ENCODE data around the gene TOMM22.

TOMM22 gene

GRCh38 chr22:38649841-38650522, 31.8 kb upstream of the TOMM22 start:
- H3K27ac ChIP-seq: no peak overlapping the region
- TF ChIP-seq ZFX (IDR thresholded peaks at IDR 0.05): no peak
- TF ChIP-seq, protein P1, sequence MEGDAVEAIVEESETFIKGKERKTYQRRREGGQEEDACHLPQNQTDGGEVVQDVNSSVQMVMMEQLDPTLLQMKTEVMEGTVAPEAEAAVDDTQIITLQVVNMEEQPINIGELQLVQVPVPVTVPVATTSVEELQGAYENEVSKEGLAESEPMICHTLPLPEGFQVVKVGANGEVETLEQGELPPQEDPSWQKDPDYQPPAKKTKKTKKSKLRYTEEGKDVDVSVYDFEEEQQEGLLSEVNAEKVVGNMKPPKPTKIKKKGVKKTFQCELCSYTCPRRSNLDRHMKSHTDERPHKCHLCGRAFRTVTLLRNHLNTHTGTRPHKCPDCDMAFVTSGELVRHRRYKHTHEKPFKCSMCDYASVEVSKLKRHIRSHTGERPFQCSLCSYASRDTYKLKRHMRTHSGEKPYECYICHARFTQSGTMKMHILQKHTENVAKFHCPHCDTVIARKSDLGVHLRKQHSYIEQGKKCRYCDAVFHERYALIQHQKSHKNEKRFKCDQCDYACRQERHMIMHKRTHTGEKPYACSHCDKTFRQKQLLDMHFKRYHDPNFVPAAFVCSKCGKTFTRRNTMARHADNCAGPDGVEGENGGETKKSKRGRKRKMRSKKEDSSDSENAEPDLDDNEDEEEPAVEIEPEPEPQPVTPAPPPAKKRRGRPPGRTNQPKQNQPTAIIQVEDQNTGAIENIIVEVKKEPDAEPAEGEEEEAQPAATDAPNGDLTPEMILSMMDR (conservative IDR thresholded peaks at IDR 0.05): no peak

DNA sequence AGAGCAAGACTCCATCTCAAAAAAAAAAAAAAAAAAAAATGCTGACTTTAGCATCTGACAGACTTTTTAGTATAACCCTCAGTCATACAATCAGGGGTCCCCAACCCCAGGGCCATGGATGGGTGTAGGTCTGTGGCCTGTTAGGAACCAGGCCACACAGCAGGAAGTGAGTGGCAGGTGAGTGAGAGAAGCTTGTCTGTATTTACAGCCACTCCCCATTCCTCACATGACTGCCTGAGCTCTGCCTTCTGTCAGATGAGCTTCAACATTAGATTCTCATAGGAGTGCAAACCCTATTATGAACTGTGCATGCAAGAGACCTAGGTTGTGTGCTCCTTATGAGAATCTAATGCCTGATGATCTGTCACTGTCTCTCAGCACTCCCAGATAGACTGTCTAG, 28.9 kb upstream of the TOMM22 start:
- no peak for TF ChIP-seq ZFX (IDR thresholded peaks at IDR 0.05)
- TF ChIP-seq, protein P1 (conservative IDR thresholded peaks at IDR 0.05): no peak
- no peak overlapping the region for H3K27ac ChIP-seq

DNA sequence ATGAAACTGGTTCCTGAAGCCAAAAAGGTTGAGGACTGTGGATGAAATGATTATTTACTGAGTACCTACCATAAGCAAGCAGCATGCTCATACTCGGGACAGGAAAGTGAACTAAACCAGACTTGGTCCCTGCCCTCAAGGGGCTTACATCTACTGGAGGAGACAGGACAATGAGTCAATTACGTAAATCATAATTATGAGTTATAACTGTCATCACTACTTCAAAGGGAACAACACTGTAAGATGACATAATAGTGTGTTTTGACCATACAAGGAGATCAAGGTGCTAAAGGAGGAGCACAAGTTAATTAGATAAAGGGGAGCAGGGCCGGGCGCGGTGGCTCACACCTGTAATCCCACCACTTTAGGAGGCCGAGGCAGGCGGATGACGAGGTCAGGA, 28.0 kb upstream of the TOMM22 start:
- TF ChIP-seq, protein P1 (conservative IDR thresholded peaks at IDR 0.05): no peak
- TF ChIP-seq ZFX (IDR thresholded peaks at IDR 0.05): no peak
- H3K27ac ChIP-seq: no peak overlapping the region

DNA sequence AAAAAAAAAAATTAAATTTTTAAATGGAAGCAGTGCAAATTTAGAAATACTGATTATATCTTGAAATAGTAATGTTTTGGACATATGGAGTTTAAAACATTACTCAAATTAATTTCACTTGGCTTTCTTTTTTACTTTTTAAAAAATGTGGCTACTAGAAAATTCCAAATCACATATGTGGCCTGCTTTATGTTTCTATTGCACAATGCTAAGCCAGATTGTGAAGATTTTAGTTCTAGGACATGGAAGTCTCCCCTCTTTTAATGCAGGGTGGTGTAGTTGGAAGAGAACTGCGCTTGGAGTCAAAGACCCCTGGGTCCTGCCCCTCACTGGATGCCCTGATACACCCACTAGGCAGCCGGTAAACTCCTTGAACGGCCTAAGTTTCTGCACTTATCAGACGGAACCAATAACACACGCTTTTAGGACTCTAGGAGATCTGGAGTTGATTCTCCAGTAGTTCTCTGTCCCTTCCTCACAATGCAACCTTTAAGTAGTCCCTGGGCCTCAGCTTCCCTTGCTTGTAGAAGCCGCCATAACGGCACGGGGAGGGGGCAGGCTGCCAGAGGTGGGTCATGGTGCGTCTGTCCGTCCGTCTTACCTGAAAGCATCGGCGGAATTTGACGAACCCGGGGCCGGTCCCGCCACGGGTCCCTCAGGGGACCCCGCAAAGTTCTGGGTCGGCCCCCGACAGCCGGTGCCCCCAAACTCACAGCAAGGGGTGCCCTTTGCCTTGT, 26.1 kb upstream of the TOMM22 start:
- H3K27ac ChIP-seq: peak overlapping the region; percentile 87
- TF ChIP-seq ZFX (IDR thresholded peaks at IDR 0.05): no peak
- TF ChIP-seq, protein P1 (conservative IDR thresholded peaks at IDR 0.05): no peak

GRCh38 chr22:38656256-38657044, 25.3 kb upstream of the TOMM22 start, which contains the start of the genes CBY1 and FAM227A:
Gene CBY1, plus strand, starts transcription at chr22:38656638. Its CDS starts 11,417 bp downstream, at chr22:38668055.
Gene FAM227A, minus strand, starts transcription at chr22:38656392. Its CDS starts 6,224 bp downstream, at chr22:38650168.
- peak within 1 kb of the TSS; percentile 87 for H3K27ac ChIP-seq
- TF ChIP-seq, protein P1 (conservative IDR thresholded peaks at IDR 0.05): no peak
- TF ChIP-seq ZFX (IDR thresholded peaks at IDR 0.05): peak; percentile 85; the same call in 1 of the 2 replicates

DNA sequence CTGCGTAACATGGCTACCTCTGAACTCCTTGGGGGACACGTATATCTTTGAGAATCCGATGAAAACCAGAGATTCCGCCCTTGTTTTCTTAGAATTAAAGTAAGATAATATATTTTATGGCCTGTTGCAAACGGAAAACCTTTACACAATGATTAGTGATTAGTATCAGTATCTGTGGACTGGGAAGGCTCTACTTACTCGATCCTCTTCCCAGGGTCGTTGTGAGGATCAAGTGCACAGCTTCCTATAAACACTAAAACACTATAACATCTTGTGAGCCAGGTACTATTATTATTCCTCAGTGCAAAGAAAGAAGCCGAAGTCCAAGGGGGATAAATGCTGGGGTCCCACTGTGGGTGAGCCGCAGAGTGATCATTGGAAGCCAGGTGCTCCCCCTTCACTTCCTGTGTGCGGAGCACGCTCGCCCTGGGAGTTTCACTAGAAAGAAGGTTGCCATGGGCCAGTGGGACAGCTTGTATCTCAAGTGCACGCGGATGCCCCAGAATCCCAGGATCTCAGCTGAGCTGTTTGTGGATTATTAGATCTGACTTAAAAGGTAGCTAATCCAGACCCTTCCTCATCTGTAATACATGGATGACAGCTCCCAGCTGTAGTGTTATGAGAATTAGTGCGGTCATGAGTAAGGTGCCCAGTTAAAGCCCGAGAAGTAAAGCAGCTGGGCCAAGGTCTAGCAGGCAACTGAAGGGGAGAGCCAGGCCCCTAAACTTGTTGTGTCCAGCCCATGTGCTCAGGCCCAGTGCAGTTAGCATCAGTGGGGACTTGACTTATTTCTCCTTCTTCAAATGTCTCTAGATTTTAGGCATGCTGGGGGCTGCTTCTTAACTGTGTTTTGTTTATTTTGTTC, 24.5 kb upstream of the TOMM22 start:
- TF ChIP-seq, protein P1 (conservative IDR thresholded peaks at IDR 0.05): no peak
- TF ChIP-seq ZFX (IDR thresholded peaks at IDR 0.05): peak; percentile 23; the same call in 1 of the 2 replicates
- H3K27ac ChIP-seq: peak overlapping the region; percentile 87

Measured in C4-2B (cell line).